Ovary (tissue), 9 donors: ENCODE results near the gene CROCC2. TPM values are rescaled to one million over a fixed set of nuclear protein-coding genes. Genes with fewer than 3 reads are reported as not detected.

ENCODE experiments used
- DNase-seq, 5 donors: peaks; one replicate each; pipeline ENCODE4 v3.0.0-alpha.2; 2019 to 2020
- H3K27ac ChIP-seq, 2 donors: fragments of 200-600 bp; one replicate each; pipeline versions ENCODE4 v1.5.1 to v1.8.0; 2019 to 2022
- H3K27me3 ChIP-seq: fragments of 200-600 bp; one replicate; pipeline ENCODE4 v1.8.0; 2022
- H3K36me3 ChIP-seq: fragments of 200-600 bp; sonication (generic); one replicate; pipeline ENCODE4 v1.5.1; 2019
- H3K4me1 ChIP-seq: one replicate; pipeline ENCODE4 v1.8.1; 2013; ENCODE audit warnings: mild to moderate bottlenecking, moderate library complexity; ENCODE audit not compliant: insufficient read depth
- H3K4me3 ChIP-seq: fragments of 200-600 bp; sonication (generic); one replicate; pipeline ENCODE4 v1.5.1; 2017
- H3K9me3 ChIP-seq, 2 donors: fragments of 200-600 bp in 1 of 2; sonication (generic) in 1 of 2; one replicate each; pipeline versions ENCODE4 v1.5.1 to v1.8.1; 2013 to 2019; ENCODE audit warnings: mild to moderate bottlenecking in 1 of 2, moderate library complexity in 1 of 2
- CTCF ChIP-seq, 3 donors: fragments of 450-650 bp in 2 of 3; fragments of 200-600 bp in 1 of 3; IDR thresholded peaks; one replicate each; pipeline versions ENCODE4 v1.5.1 to v1.8.0; 2016 to 2022; ENCODE audit warnings: antibody characterized with exemption in 3 of 3, mild to moderate bottlenecking in 1 of 3
- EP300 ChIP-seq: sonication (generic); formaldehyde crosslinking; IDR thresholded peaks from one replicate; pipeline ENCODE4 v1.6.1; 2017; ENCODE audit warnings: antibody characterized with exemption
- POLR2A ChIP-seq: fragments of 450-650 bp; IDR thresholded peaks from one replicate; pipeline ENCODE4 v1.6.1; 2017; ENCODE audit warnings: antibody characterized with exemption, mild to moderate bottlenecking, moderate library complexity
- WGBS, 3 donors: extraction: QIAGEN DNeasy Blood & Tissue Kit in 1 of 3; methylation state at CpG; one replicate each; pipeline versions ENCODE4 v1.1.5 to v1.1.7; 2013 to 2017; 5-methylcytosine and 5-hydroxymethylcytosine counted together
- intact Hi-C, 4 donors: fragments of 100-400 bp; cut with DNase I; formaldehyde crosslinking; loops; one replicate each; pipeline versions ENCODE4 v1.11.0 to v1.15.1; 2022 to 2023
- polyA plus RNA-seq, 2 donors: library from polyadenylated mRNA; stranded (reverse); fragments of 200-250 nt in 1 of 2; fragments of 350-450 nt in 1 of 2; fragmentation: Illumina TruSeq in 1 of 2; extraction: RNeasy Lipid Tissue Mini Kit (QIAGEN cat#74804) in 1 of 2; gene quantifications; one replicate each; pipeline ENCODE4 v1.2.3, GENCODE V29; 2013 to 2014
- total RNA-seq, 7 donors: library from RNA; depleted of rRNA in 2 of 7; stranded (reverse); fragments of >200 nt in 2 of 7; fragmentation: NEBNext Ultra II Directional in 3 of 7; extraction: Animal tissue kit (Norgen Biotek cat#: 25700) in 3 of 7; gene quantifications; one replicate each; pipeline versions ENCODE4 v1.1.0 to v1.2.4, GENCODE V29; 2016 to 2023
- donor health status: DM: no; HTN: no; CAD: no; lungs with moderate emphysema.
- donor health status: DM: no; HTN: no; CAD: no.
- donor health status: Bipolar disorder and iron deficiency.
- donor health status: DM: yes; HTN: yes; CAD: no.
- donor health status: DM: no; HTN: no; CAD: no.
- donor health status: DM: yes; HTN: yes; CAD: no.

Gene CROCC2
- total and polyA plus RNA-seq, 9 donors = 0.15 to 6.1 (median 1.5) TPM; not detected in 1

- intact Hi-C loops = no loop called here
- Histone ChIP-seq H3K27me3 (no peaks in the 10 kb centered on the region), H3K27ac (no peak overlapping the region), H3K9me3 (peaks cover 0 to 4% of the 10 kb centered on the region in 2 donors), H3K4me1 (peaks cover 36% of the 10 kb centered on the region), H3K4me3 (no peak overlapping the region), H3K36me3 (no peaks in the 10 kb centered on the region)
- peak in 2 of 5 donors; percentile 19 to 37 for DNase-seq
- WGBS, 3 donors = 92 to 95% (median 93%) methylated on average over 9 of the region's 9 CpGs
- TF ChIP-seq EP300 = no peak
- TF ChIP-seq CTCF (IDR thresholded peaks at IDR 0.05) = no peak
- TF ChIP-seq POLR2A = no peak
Measured at GRCh38 chr2:241000831-241001321, 94.7 kb downstream of the CROCC2 start.

GRCh38 chr2:241001413-241002274 lies 95.5 kb downstream of the CROCC2 start:
- H3K27me3 ChIP-seq = no peaks in the 10 kb centered on the region
- no peak overlapping the region for H3K27ac ChIP-seq
- H3K9me3 ChIP-seq = peaks cover 0 to 4% of the 10 kb centered on the region in 2 donors
- WGBS, 3 donors = 93 to 95% (median 94%) methylated on average over 21 of the region's 21 CpGs
- no peaks in the 10 kb centered on the region for H3K36me3 ChIP-seq
- peak in 2 of 5 donors; percentile 11 to 33 for DNase-seq
- H3K4me3 ChIP-seq = no peak overlapping the region
- intact Hi-C loops = no loop called here
- peaks cover 29% of the 10 kb centered on the region for H3K4me1 ChIP-seq
- TF ChIP-seq POLR2A = no peak
- TF ChIP-seq EP300 = no peak
- no peak for TF ChIP-seq CTCF (IDR thresholded peaks at IDR 0.05)

DNA sequence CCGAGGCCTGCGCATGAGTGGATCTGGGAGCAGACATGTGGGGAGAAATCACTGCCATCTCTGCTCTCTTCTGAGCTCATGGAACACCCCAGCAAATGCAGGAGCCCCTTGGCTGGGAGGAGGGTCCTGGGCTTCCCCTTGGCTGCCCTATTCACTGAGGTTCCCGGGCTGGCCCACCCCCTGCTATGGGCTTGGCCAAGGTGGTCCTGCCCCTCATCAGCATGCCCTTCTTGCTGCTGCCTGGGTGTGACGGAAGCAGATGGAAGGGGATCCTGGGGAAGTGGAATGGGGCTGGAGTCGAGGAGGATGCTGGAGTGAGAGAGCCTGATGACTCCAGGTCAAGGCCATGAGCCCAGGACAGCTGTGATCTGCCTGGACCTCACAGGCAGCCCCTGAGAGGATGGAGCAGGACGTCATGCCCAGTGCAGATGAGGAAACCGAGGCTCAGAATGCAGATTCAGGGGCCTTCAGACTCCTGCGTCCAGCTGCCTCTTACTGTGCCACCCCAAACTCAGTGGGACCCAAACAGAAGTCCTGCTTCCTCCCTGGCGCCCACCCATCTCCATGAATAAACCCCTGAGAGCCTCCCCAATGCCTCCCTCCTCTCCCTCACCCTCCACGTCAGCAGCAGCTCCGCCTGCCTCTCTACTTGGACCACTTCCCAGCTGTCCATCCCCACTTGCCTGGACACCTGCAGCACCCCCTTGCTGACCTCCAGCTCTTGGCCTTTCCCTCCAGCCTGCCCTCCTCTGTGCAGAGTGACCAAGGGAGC lies 96.3 kb downstream of the CROCC2 start:
- Histone ChIP-seq H3K9me3 (peaks cover 0 to 4% of the 10 kb centered on the region in 2 donors), H3K4me1 (peaks cover 22% of the 10 kb centered on the region), H3K27me3 (no peaks in the 10 kb centered on the region), H3K4me3 (no peak overlapping the region), H3K36me3 (no peaks in the 10 kb centered on the region), H3K27ac (no peak overlapping the region)
- TF ChIP-seq EP300 (no peak), CTCF (IDR thresholded peaks at IDR 0.05) (no peak), POLR2A (no peak)
- DNase-seq = peak in 1 of 5 donors; percentile 14
- intact Hi-C loops = no loop called here
- WGBS, 3 donors = 85 to 93% (median 90%) methylated on average over 11 of the region's 11 CpGs

GRCh38 chr2:241003047-241003360 lies 96.9 kb downstream of the CROCC2 start:
- H3K9me3 ChIP-seq = peaks cover 0 to 4% of the 10 kb centered on the region in 2 donors
- H3K4me1 ChIP-seq = peaks cover 18% of the 10 kb centered on the region
- no peak for DNase-seq
- TF ChIP-seq POLR2A (no peak), EP300 (no peak), CTCF (IDR thresholded peaks at IDR 0.05) (no peak)
- H3K36me3 ChIP-seq = no peaks in the 10 kb centered on the region
- intact Hi-C loops = no loop called here
- H3K27ac ChIP-seq = no peak overlapping the region
- H3K27me3 ChIP-seq = no peaks in the 10 kb centered on the region
- 96 to 99% (median 98%) methylated on average over 7 of the region's 7 CpGs for WGBS, 3 donors
- no peak overlapping the region for H3K4me3 ChIP-seq
